ENCODE results near the gene CHMP4A. TPM values are rescaled to one million over a fixed set of nuclear protein-coding genes. Genes with fewer than 3 reads are reported as not detected.
"Not testable (repeated sequence)": the region's sequence is repeated elsewhere in the genome, so short reads cannot be mapped to it uniquely, and the experiment has no call there.

Gene CHMP4A
- total RNA-seq, 1 donor from 2014 or later: 34.3 TPM

GRCh38 chr14:24246765-24247212 is 33.5 kb upstream of the CHMP4A start:
- no peak overlapping the region for H3K27ac Mint-ChIP-seq (ENCODE audit: unreplicated experiment)
- H3K9me3 Mint-ChIP-seq (ENCODE audit: unreplicated experiment): no peaks in the 10 kb centered on the region
- H3K4me1 Mint-ChIP-seq (ENCODE audit: unreplicated experiment): peaks cover 5% of the 10 kb centered on the region
- no peak for TF ChIP-seq CTCF (IDR thresholded peaks at IDR 0.05; ENCODE audit: unreplicated experiment)
- no peak for DNase-seq (ENCODE audit: low spot score)
- H3K27me3 Mint-ChIP-seq (ENCODE audit: unreplicated experiment): peaks cover 11% of the 10 kb centered on the region
- no peak overlapping the region for H3K4me3 Mint-ChIP-seq (ENCODE audit: unreplicated experiment)
- H3K36me3 Mint-ChIP-seq (ENCODE audit: low read depth, unreplicated experiment): peaks cover 4% of the 10 kb centered on the region

- H3K9me3 Mint-ChIP-seq (ENCODE audit: unreplicated experiment); H3K4me3 Mint-ChIP-seq (ENCODE audit: unreplicated experiment); H3K4me1 Mint-ChIP-seq (ENCODE audit: unreplicated experiment); H3K27ac Mint-ChIP-seq (ENCODE audit: unreplicated experiment); DNase-seq (ENCODE audit: low spot score); H3K36me3 Mint-ChIP-seq (ENCODE audit: low read depth, unreplicated experiment): not testable (repeated sequence)
- peaks cover 11% of the 10 kb centered on the region for H3K27me3 Mint-ChIP-seq (ENCODE audit: unreplicated experiment)
Measured at GRCh38 chr14:24245350-24245749, 32.1 kb upstream of the CHMP4A start.

- no peak for DNase-seq (ENCODE audit: low spot score)
- Mint-ChIP-seq H3K4me1 (ENCODE audit: unreplicated experiment) (peaks cover 7% of the 10 kb centered on the region), H3K36me3 (ENCODE audit: low read depth, unreplicated experiment) (peaks cover 15% of the 10 kb centered on the region), H3K27ac (ENCODE audit: unreplicated experiment) (peak overlapping the region; percentile 100), H3K4me3 (ENCODE audit: unreplicated experiment) (peak overlapping the region; percentile 94), H3K27me3 (ENCODE audit: unreplicated experiment) (peaks cover 11% of the 10 kb centered on the region), H3K9me3 (ENCODE audit: unreplicated experiment) (no peaks in the 10 kb centered on the region)
- no peak for TF ChIP-seq CTCF (IDR thresholded peaks at IDR 0.05; ENCODE audit: unreplicated experiment)
Measured at GRCh38 chr14:24243336-24243836, 30.1 kb upstream of the CHMP4A start.

- peaks cover 7% of the 10 kb centered on the region for H3K4me1 Mint-ChIP-seq (ENCODE audit: unreplicated experiment)
- peak overlapping the region; percentile 100 for H3K27ac Mint-ChIP-seq (ENCODE audit: unreplicated experiment)
- TF ChIP-seq CTCF (IDR thresholded peaks at IDR 0.05; ENCODE audit: unreplicated experiment): peak; percentile 63
- H3K27me3 Mint-ChIP-seq (ENCODE audit: unreplicated experiment): peaks cover 11% of the 10 kb centered on the region
- DNase-seq (ENCODE audit: low spot score): peak; percentile 92
- no peaks in the 10 kb centered on the region for H3K9me3 Mint-ChIP-seq (ENCODE audit: unreplicated experiment)
- H3K36me3 Mint-ChIP-seq (ENCODE audit: low read depth, unreplicated experiment): peaks cover 30% of the 10 kb centered on the region
- peak overlapping the region; percentile 94 for H3K4me3 Mint-ChIP-seq (ENCODE audit: unreplicated experiment)
Measured at GRCh38 chr14:24241829-24242443, 28.6 kb upstream of the CHMP4A start.

- no peak for DNase-seq (ENCODE audit: low spot score)
- peaks cover 11% of the 10 kb centered on the region for H3K27me3 Mint-ChIP-seq (ENCODE audit: unreplicated experiment)
- peaks cover 41% of the 10 kb centered on the region for H3K36me3 Mint-ChIP-seq (ENCODE audit: low read depth, unreplicated experiment)
- H3K4me3 Mint-ChIP-seq (ENCODE audit: unreplicated experiment): peak overlapping the region; percentile 59
- H3K27ac Mint-ChIP-seq (ENCODE audit: unreplicated experiment): no peak overlapping the region
- peaks cover 7% of the 10 kb centered on the region for H3K4me1 Mint-ChIP-seq (ENCODE audit: unreplicated experiment)
- TF ChIP-seq CTCF (IDR thresholded peaks at IDR 0.05; ENCODE audit: unreplicated experiment): no peak
- H3K9me3 Mint-ChIP-seq (ENCODE audit: unreplicated experiment): no peaks in the 10 kb centered on the region
Measured at GRCh38 chr14:24240110-24240918, 27.0 kb upstream of the CHMP4A start.
